Right lobe of liver (tissue), 6 donors: ENCODE data around the gene BDP1. TPM values are rescaled to one million over a fixed set of nuclear protein-coding genes. Genes with fewer than 3 reads are reported as not detected.
"Not testable (repeated sequence)": the region's sequence is repeated elsewhere in the genome, so short reads cannot be mapped to it uniquely, and the experiment has no call there.

Experiments used
- ATAC-seq, 4 donors: fragments of 200-7000 bp; cut with Tn5 transposase; one replicate each; pipeline ENCODE4 v1.9.1; 2020; ENCODE audit warnings: mild to moderate bottlenecking in 4 of 4, moderate library complexity in 4 of 4
- DNase-seq, 3 donors: peaks; one replicate each; pipeline ENCODE4 v3.0.0-alpha.2; 2020
- H3K27ac ChIP-seq, 3 donors: fragments of 200-600 bp; one replicate each; pipeline ENCODE4 v1.8.0; 2022
- H3K27me3 ChIP-seq, 2 donors: fragments of 200-600 bp; one replicate each; pipeline ENCODE4 v1.8.0; 2022
- H3K36me3 ChIP-seq, 4 donors: fragments of 200-600 bp; sonication (generic) in 1 of 4; one replicate each; pipeline versions ENCODE4 v1.5.1 to v1.8.0; 2017 to 2022; ENCODE audit warnings: control low read depth in 1 of 4
- H3K4me1 ChIP-seq, 4 donors: fragments of 200-600 bp; sonication (generic) in 1 of 4; one replicate each; pipeline versions ENCODE4 v1.5.1 to v1.8.0; 2017 to 2022; ENCODE audit warnings: control low read depth in 1 of 4
- H3K4me3 ChIP-seq, 3 donors: fragments of 200-600 bp; one replicate each; pipeline ENCODE4 v1.8.0; 2022
- H3K9me3 ChIP-seq, 4 donors: fragments of 200-600 bp; sonication (generic) in 1 of 4; one replicate each; pipeline versions ENCODE4 v1.5.1 to v1.8.0; 2017 to 2022; ENCODE audit warnings: control low read depth in 1 of 4
- CTCF ChIP-seq, 4 donors: fragments of 200-600 bp in 3 of 4; fragments of 450-650 bp in 1 of 4; IDR thresholded peaks; one replicate each; pipeline versions ENCODE4 v1.5.1 to v1.8.0; 2016 to 2022; ENCODE audit warnings: antibody characterized with exemption in 4 of 4, mild to moderate bottlenecking in 2 of 4
- POLR2A ChIP-seq: fragments of 450-650 bp; IDR thresholded peaks from one replicate; pipeline ENCODE4 v1.6.1; 2017; ENCODE audit warnings: antibody characterized with exemption, mild to moderate bottlenecking
- WGBS: methylation state at CpG from one replicate; pipeline ENCODE4 v1.1.6; 2018; ENCODE audit warnings: low coverage, low lambda C conversion rate; ENCODE audit not compliant: insufficient coverage; ENCODE audit errors: missing lambda C conversion rate; 5-methylcytosine and 5-hydroxymethylcytosine counted together
- intact Hi-C, 2 donors: fragments of 100-400 bp; cut with DNase I; formaldehyde crosslinking; loops; one replicate each; pipeline versions ENCODE4 v1.11.2 to v1.14.1; 2022
- total RNA-seq, 6 experiments: library from RNA; depleted of rRNA in 2 of 6; stranded (reverse); fragments of >200 nt in 2 of 6; fragmentation: NEBNext Ultra II Directional in 3 of 6; extraction: Animal tissue kit (Norgen Biotek cat#: 25700) in 3 of 6; gene quantifications; one replicate each; pipeline versions ENCODE4 v1.1.0 to v1.2.4, GENCODE V29; 2016 to 2023
- donor health status: DM: no; HTN: yes; CAD: no.
- donor health status: DM: no; HTN: no; CAD: no.
- donor health status: DM: no; HTN: no; CAD: no.
- donor health status: DM: no; HTN: yes; CAD: no.
- donor health status: DM: no; HTN: yes; CAD: no.

Gene BDP1
- total RNA-seq, 6 experiments from 2014 or later = 7.3 to 16.6 (median 11.9) TPM

DNA sequence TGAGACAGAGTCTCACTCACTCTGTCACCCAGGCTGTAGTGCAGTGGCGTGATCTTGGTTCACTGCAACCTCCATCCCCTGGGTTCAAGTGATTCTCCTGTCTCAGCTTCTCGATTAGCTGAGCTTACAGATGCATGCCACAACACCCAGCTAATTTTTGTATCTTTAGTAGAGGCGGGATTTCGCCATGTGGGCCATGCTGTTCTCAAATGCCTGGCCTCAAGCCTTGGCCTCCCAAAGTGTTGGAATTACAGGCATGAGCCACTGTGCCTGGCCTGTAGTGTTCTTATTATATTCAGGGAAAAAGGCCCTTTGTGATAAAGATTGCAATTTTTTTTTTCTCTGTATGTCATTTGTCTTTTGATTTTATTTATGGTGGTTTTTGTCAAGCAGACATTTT is 107.7 kb downstream of the BDP1 start:
- H3K4me3 ChIP-seq = no peak overlapping the region
- H3K36me3 ChIP-seq = peaks cover 3 to 34% (median 10%) of the 10 kb centered on the region in 4 donors
- 91% methylated on average over 4 of the region's 4 CpGs for WGBS
- intact Hi-C loops = no loop called here
- ATAC-seq (no peak), DNase-seq (no peak)
- no peak overlapping the region for H3K27ac ChIP-seq
- no peak for TF ChIP-seq CTCF (IDR thresholded peaks at IDR 0.05)
- TF ChIP-seq POLR2A = no peak
- H3K9me3 ChIP-seq = no peaks in the 10 kb centered on the region
- no peaks in the 10 kb centered on the region for H3K27me3 ChIP-seq
- H3K4me1 ChIP-seq = no peaks in the 10 kb centered on the region

GRCh38 chr5:71564895-71565294 is 109.4 kb downstream of the BDP1 start:
- H3K36me3 ChIP-seq = peaks cover 0 to 34% (median 7%) of the 10 kb centered on the region in 4 donors
- intact Hi-C loops = no loop called here
- TF ChIP-seq CTCF (IDR thresholded peaks at IDR 0.05) (no peak), POLR2A (no peak)

GRCh38 chr5:71569748-71570509 is 114.5 kb downstream of the BDP1 start:
- intact Hi-C loops = no loop called here
- no peak for DNase-seq
- no peaks in the 10 kb centered on the region for H3K9me3 ChIP-seq
- TF ChIP-seq POLR2A (no peak), CTCF (IDR thresholded peaks at IDR 0.05) (no peak)
- 81% methylated on average over 5 of the region's 5 CpGs for WGBS
- H3K4me1 ChIP-seq = no peaks in the 10 kb centered on the region
- no peak overlapping the region for H3K4me3 ChIP-seq
- H3K27ac ChIP-seq = no peak overlapping the region
- peaks cover 0 to 15% (median 5%) of the 10 kb centered on the region in 4 donors for H3K36me3 ChIP-seq
- no peaks in the 10 kb centered on the region for H3K27me3 ChIP-seq
- no peak for ATAC-seq

More at GRCh38 chr5:71564895-71565294, 109.4 kb downstream of the BDP1 start:
- Histone ChIP-seq H3K9me3 (no peaks in the 10 kb centered on the region), H3K27ac (no peak overlapping the region), H3K4me3 (no peak overlapping the region), H3K27me3 (no peaks in the 10 kb centered on the region), H3K4me1 (no peaks in the 10 kb centered on the region)
- DNase-seq (no peak), ATAC-seq (no peak)

DNA sequence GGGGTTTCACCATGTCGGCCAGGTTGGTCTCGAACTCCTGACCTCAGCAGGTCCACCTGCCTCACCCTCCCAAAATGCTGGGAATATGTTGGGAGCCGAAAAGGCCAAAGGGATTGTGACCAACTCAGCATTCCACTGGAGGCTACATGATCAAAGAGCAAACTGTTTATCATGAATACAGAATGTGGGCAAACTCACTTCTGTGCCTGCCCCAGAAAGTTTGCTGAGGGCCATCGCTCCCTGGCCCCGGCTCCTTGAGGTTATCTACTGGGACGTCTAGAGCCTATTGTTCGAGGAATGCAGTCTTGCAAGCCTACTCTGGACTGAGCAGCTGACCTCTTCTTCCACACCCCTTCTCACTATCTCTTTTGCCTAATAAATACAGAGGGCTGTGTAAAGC is 116.4 kb downstream of the BDP1 start:
- intact Hi-C loops, ATAC-seq, H3K4me1 ChIP-seq, H3K27me3 ChIP-seq, H3K36me3 ChIP-seq, H3K27ac ChIP-seq, H3K4me3 ChIP-seq, DNase-seq, H3K9me3 ChIP-seq: not testable (repeated sequence)
- 92% methylated on average over 2 of the region's 7 CpGs for WGBS

DNA sequence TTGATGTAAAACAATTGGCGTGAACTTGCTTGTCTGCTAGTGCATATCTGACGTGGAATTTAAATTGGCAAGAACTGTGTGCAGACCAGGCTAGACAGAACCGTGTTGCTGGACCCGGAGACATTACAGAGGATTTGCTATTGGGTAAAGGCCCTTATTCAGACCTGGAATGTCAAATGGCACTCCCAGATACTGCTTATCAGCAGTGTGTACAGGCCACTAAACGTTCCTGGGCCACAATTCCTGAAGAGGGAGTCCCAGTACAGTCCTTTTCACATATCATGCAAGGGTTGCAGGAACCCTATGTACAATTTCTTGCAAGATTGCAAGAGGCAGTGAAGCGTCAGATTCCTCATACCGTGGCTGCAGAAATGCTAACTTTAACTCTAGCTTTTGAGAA is 118.1 kb downstream of the BDP1 start:
- H3K27ac ChIP-seq = no peak overlapping the region
- no peaks in the 10 kb centered on the region for H3K4me1 ChIP-seq
- H3K27me3 ChIP-seq = no peaks in the 10 kb centered on the region
- ATAC-seq (no peak), DNase-seq (no peak)
- no peak for TF ChIP-seq CTCF (IDR thresholded peaks at IDR 0.05)
- no peak for TF ChIP-seq POLR2A
- H3K4me3 ChIP-seq = no peak overlapping the region
- intact Hi-C loops = no loop called here
- no peaks in the 10 kb centered on the region for H3K36me3 ChIP-seq
- H3K9me3 ChIP-seq = no peaks in the 10 kb centered on the region
- WGBS = 75% methylated on average over 5 of the region's 7 CpGs

DNA sequence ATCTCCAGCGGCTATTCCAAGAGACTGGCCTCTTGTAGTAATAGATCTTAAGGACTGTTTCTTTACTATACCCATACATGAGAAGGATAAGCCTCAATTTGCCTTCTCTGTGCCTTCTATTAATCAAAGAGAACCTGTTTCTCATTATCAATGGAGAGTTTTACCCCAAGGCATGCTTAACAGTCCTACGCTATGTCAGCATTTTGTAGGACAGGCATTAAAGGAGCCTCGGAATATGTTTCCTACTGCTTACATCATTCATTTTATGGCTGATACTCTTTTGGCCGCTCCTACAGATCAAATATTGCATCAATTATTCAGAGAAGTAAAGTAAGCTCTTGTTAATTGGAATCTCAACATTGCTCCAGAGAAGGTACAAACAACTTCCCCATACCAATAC is 120.1 kb downstream of the BDP1 start:
- H3K9me3 ChIP-seq, H3K27me3 ChIP-seq, H3K27ac ChIP-seq, H3K4me1 ChIP-seq, ATAC-seq, intact Hi-C loops, DNase-seq, H3K4me3 ChIP-seq, H3K36me3 ChIP-seq: not testable (repeated sequence)
- 100% methylated on average over 4 of the region's 4 CpGs for WGBS
